GM12892 (cell line): ENCODE measurements around the gene CRTC1.

Experiments
- POLR2A ChIP-seq: IDR thresholded peaks from 2 replicates; pipeline ENCODE4 v1.6.1; 2011; ENCODE audit warnings: low read depth, low read length, control low read depth
- POLR2AphosphoS5 ChIP-seq: IDR thresholded peaks from 2 replicates; pipeline ENCODE4 v1.6.1; 2011; ENCODE audit warnings: low read depth, low read length, control low read depth

DNA sequence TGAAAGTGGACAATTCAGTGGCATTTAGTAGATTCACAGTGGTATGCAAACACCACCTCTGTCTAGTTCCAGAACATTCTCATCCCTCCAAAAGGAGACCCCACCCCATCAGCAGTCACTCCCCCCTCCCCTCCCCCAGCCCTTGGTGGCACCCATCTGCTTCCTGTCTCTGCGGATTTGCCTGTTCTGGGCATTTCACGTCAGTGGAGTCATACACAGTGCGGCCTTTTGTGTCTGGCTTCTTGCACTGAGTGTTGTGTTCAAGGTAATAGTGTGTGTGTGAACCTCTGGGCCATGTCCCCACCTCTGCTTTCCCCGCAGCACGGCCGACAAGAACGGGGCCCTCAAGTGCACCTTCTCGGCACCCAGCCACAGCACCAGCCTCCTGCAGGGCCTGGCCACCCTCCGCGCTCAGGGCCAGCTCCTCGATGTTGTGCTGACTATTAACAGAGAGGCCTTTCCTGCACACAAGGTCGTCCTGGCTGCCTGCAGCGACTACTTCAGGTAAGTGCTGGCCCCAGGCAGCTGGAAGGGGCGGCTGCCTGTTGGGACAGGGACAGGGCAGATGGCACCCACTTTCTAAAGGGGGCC lies 19.4 kb upstream of the CRTC1 start:
- no peak for TF ChIP-seq POLR2A
- TF ChIP-seq POLR2AphosphoS5 = no peak
